Activated gamma-delta T cell treated with Interleukin-2 at 50 U/mL for 16 hours (primary cell): ENCODE results near the gene CBR3.

ENCODE experiments used
- DNase-seq: peaks from one replicate; pipeline ENCODE4 v3.0.0-alpha.2; 2020

The CBR3 gene

DNA sequence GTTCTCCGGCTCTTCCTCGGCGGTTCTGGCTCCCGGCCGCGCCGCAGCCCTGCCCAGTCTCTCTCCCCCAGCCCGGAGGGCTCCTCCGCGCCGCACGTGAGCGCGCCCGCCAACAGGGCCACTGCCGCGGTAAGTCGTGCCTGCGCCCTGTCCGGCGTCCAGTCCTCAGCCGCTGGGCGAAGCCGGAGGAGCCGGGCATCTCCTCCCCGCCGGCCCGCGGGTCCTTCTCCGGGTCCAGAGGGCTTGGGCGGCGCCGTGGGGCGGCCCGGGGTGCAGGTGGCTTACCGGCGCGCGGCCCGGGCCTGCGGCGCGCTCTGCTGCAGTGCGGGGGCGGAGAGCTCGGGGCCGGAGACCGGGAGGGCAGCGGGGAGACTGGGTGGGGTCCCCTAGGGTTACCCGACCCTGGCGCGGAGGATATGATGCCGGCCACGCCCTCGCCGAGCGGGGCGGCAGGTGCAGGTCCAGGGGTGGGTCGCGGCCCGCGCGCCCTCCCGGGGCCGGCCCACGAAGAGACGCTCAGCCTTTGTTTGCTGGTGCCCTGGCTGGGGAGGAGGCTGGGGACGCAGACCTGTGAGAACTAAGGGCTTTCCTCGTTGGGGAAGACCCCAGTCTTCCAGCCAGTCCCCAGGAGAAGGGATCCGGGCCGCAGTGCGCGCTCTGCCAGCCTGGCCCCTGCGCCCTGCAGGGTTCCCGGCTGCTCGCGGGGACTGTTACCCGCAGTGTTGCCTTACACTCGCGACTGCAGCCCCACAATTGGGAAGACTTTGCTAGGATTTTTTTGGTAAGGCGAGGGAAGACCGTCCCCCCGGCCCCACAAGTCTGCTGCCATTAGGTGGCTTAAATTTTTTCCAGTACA, 22.2 kb downstream of the CBR3 start, which contains the start of gene DOP1B:
Gene DOP1B (plus strand): TSS at position 10 of the 856 bp plus-strand sequence. CDS start 7,910 bp downstream, outside the sequence.
- DNase-seq, result peak; percentile 36

DNA sequence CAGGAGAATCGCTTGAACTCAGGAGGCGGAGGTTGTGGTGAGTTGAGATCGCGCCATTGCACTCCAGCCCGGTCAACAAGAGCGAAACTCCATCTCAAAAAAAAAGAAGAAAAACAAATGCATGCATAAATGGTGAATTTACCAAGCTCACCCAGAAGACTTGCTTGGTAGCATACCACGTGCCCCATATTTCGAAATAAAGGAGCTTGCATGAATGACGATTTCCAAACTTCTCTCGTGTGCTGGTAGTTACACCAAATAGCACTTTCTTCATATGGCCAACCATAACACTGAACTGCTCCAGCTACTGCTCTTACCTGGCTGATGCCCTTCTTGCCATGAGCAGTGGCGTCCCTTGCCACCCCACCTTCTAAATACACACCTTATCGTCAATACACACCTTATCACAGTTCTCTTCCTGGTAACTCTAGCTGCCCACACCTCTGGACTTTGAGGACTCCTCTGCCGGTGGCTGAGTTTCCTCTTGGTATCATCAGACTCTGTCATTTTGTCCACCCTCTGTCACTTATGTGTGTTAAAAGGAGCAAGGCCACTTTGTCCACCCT, 24.6 kb downstream of the CBR3 start:
- no peak for DNase-seq

DNA sequence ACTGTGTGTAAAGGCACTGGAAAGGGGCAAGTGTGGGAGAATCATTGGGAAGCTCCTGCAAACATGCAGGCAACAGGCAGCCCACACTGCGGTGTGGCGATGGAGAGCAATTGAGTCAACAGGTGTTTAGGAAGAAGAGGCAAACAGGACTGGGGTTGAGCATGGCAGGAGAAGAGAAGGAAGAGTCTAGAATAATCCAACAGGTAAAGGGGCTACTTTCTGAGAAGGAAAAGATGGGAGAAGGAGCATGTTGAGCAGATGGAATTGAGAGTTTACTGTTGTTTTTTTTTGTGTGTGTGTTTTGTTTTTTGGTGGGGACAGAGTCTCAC, 25.9 kb downstream of the CBR3 start:
- no peak for DNase-seq

- DNase-seq, result no peak
These were observed 27.8 kb downstream of the CBR3 start for GRCh38 chr21:36162631-36163030.

- DNase-seq, result no peak
These were observed 29.2 kb downstream of the CBR3 start for GRCh38 chr21:36163750-36164741.

DNA sequence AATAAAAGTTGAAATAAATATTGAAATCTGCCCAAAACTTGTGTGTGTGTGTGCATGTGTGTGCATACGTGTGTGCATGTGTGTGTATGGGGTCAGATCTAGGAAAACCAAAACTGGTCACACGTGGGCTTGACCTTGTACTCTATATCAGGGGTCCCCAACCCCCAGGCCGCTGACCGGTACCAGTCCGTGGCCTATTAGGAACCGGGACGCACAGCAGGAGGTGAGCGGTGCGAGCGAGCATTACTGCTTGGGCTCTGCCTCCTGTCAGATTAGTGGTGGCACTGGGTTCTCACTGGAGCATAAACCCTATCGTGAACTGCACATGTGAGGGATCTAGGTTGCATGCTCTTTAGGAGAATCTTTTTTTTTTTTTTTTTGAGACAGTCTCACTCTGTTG, 30.5 kb downstream of the CBR3 start:
- DNase-seq, result no peak

DNA sequence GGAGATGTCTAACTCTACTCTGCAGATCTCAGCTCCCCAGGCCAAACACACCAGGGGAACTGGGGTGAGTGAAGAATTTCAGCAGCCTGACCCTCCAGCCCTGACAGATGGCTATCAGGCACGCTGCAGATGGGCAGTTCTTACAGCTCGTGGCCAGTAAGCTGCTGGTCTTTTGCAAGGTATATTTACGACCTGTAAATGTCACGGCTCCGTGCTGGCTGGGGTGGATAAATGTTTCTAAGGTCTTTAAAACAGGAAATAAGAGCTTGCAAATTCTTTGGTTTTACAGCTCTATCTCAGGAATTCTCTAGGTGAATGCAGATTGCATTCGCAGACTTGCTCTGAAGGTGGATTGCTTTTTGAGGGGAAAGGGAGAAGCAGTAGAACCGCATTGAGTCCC, 31.8 kb downstream of the CBR3 start:
- no peak for DNase-seq

DNA sequence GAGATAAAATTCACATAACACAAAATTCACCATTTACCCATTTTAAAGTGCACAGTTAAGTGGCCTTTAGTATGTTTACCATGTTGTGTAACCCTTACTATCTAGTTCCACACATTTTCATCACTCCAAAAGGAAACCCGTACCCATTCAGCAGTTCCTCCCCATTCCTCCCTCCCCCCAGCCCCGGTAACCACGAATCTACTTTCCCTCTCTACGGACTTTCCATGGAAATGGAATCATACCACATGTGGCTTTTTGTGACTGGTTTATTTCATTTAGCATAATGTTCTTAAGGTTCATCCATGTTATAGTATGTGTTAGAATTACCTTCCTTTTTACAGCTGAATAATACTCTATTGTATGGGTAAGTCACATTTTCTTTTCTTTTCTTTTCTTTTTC, 32.7 kb downstream of the CBR3 start:
- no peak for DNase-seq

DNA sequence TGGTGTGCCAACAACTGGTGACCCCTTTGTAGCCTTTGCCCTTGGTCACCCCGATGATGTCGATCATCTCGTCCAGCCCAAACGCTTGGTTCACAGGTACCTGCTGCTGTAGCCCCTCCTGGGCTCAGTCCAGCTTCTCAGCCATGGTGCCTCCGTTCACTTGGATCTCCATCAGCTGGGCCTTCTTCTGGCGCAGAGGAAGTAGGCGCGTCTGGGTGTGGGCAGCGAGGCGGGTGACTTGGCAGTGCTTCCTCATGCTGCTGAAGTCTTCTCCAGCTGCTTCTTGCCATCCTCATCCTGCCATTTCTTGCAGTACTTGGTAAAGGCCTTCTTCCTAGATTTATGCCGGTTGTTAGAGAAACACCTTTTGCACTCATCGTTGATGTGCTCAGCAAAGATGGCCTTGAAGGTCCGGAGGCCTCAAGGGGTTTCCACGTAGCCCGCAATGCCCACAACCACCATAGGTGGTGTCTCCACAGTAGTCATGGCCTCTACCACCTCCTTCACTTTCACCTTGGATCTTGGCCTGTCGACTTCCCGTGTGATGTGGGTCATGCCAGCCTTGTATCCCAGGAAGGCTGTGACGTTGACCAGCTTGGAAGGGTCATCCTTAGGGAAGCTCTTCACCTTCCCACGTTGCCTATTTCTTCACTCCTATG, 34.7 kb downstream of the CBR3 start:
- no peak for DNase-seq

DNA sequence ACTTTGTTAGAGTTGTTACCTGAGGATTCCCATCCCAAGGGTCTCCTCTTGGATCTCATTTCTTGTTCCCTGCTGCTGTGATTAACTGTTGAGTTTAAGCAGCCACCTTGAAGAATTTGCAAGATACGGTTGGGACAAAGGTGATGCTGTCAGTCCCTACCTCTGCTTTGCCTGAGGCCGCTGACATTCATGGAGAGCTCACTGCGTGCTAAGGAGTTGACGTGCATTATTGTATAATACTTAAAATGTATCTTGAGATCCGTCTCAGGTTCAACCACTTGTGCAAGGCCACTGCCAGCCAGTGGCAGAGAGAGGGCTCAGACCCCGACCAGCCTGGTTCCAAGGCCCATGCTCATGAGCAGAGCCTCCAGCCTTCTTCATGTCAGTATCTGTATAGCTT, 35.9 kb downstream of the CBR3 start:
- no peak for DNase-seq

DNA sequence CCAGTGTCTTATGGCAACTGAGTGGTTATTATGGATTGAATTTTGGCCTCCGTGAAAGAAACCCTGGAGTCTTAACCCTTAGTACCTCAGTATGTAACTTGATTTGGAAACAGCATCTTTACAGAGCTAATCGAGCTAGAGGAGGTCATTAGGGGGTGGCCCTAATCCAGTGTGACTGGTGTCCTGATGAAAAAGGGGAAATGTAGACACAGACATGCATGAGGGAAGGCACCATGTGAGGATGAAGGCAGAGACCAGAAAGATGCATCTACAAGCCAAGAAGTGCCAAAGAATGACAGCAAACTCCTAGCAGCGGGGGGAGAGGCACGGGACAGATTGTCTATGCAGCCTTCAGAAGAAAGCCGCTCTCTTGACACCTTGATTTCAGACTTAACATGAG, 36.5 kb downstream of the CBR3 start:
- DNase-seq, result no peak

DNA sequence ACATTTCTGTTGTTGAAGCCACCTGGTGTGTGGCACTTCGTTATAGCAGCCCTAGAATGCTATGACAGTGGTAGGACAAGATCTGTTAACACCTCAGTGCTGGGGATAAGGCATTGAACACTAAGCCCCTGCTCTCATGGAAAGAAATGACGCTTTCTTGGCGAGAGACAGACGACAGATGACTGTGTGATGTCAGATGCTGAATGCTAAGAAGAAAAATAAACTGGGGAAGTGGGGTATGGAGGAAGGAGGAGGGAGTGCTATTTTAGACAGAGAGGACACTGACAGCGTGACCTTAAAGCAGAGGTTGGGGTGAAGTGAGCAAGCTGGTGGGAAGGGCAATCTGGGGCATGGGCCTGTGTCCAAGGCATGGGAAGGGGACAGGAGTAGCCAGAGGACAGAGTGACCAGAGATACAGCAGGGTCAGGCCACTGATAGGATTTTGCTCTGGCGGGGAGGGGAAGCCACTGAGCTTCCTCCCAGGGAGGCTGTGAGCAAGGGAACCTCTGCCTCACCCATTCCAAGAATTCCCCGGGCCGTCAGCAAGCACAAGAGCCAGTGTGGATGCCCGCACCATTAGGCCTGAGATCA, 37.0 kb downstream of the CBR3 start:
- no peak for DNase-seq

- DNase-seq, result no peak
These were observed 39.9 kb downstream of the CBR3 start for GRCh38 chr21:36174780-36175179.

DNA sequence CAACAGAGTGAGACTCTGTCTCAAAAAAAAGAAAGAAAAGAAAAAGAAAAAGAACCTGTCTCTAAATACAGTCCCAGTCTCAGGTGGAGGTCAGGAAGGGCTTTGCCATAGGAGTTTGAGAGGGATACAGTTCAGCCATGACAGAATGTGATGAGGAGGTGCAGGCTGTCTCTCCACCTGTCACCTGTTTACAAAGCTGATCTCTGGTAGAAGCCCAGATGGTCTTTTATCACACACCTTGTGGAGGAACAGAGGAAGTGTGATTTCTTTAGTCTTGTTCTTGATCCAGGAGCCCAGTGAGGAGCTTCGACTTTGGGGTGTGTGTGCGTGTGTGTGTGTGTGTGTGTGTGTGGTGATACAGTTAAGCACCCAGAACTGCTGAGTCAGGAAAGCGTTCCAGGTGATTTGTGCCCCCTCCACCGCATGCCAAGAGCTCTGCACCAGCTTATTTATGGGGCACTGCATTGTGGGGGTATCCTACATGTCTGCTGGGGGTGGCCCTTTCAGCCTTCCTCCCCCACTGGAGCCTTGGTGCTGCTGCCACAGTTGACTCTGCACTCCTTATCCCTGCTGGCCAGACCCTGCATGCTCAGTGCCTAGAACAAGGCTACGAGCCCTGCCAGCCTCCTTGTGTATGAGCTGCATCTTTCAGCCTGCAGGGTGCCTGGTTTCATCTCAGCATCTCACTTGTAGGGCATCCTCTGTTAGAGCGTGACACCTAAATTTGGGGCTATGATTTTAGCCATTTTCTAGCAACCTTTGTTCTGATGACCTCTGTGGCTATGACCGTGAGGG, 41.1 kb downstream of the CBR3 start:
- DNase-seq, result no peak

- DNase-seq, result no peak
These were observed 43.5 kb downstream of the CBR3 start for GRCh38 chr21:36178349-36178748.

DNA sequence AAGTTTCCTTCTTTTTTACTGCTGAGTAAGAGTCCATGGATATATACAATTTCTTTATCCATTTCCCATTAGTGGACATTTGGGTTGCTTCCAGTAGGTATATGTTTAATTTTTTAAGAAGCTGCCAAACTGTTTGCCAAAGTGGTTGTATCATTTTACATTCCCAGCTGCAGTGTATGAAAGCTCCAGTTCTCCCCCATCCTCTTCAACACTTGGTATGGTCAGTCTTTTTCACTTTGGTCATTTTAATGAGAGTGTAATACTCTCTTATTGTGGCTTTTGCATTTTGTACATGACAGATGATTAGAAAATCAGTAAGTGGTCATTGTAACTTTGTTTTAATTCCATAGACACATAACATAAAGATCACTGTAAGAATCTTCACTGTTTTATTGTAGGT, 44.3 kb downstream of the CBR3 start:
- no peak for DNase-seq

- no peak for DNase-seq
These were observed 46.1 kb downstream of the CBR3 start for GRCh38 chr21:36180963-36181362.

DNA sequence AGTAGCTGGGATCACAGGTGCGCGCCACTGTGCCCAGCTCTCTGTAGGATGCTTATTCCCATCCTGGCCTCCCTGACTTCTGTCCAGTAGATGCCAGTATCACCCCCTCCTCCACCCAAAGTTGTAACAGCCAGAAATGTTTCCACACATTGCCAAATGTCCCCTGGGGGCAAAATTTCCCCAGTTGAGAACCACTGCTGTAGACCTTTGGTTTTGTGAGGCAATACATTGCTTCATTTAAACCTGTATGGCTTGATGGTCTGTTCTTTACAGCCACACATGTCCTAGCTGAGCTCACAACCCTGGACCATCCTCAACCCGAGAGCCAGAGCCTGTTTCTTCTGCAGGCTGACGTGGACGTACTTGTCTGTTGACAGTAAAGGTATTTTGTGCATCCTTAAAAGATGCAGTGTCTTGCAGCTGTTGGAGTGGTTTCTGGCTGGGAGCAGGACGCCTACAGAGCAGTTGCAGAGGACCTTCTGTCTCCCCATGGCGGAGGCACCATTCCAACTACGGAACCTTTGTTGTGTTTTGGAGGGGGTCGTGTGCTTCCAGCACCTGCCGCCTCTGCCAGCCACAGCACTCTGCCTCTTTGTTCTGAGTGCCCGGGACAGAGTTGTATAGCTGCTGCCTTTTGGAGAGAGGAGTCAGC, 48.4 kb downstream of the CBR3 start:
- DNase-seq, result no peak

GRCh38 chr21:36184545-36184944, 49.7 kb downstream of the CBR3 start:
- no peak for DNase-seq

- no peak for DNase-seq
These were observed 50.6 kb downstream of the CBR3 start for GRCh38 chr21:36185523-36185922.

DNA sequence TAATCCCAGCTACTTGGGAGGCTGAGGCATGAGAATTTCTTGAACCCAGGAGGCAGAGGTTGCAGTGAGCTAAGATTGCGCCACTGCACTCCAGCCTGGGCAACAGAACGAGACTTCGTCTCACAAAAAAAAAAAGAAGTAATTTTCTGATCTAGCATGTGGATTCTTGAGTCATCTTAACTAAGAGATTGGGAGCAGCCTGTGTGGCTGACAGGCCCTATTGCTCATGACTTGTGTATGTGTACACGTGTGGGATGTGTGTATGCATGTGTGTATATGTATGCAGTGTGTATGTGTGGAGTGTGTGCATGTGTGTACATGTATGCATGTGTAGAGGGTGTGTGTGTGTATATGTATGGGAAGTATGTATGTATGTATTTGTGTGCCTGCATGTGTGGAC, 51.2 kb downstream of the CBR3 start:
- DNase-seq, result no peak
